OCI-LY1 (cell line): ENCODE data around the gene UQCC5.

Experiments
- H2AFZ ChIP-seq: fragments of 200-600 bp; sonication (generic), shearing (Covaris generic); 2 replicates; pipeline ENCODE4 v1.6.0; 2014; ENCODE audit warnings: antibody characterized with exemption, mild to moderate bottlenecking, low read length
- H3F3A ChIP-seq: fragments of 200-600 bp; sonication (generic), shearing (Covaris generic); 2 replicates; pipeline ENCODE4 v1.6.0; 2014; ENCODE audit warnings: mild to moderate bottlenecking, antibody characterized with exemption, low read length, moderate library complexity; ENCODE audit not compliant: insufficient read depth
- H3K27ac ChIP-seq: fragments of 200-600 bp; sonication (generic); 2 replicates; pipeline ENCODE4 v1.5.1; 2014; ENCODE audit warnings: low read length, mixed run types, mild to moderate bottlenecking, low read depth; ENCODE audit not compliant: poor library complexity, severe bottlenecking
- H3K27me3 ChIP-seq: fragments of 200-600 bp; sonication (generic); 2 replicates; pipeline ENCODE4 v1.6.0; 2014; ENCODE audit warnings: antibody characterized with exemption, mild to moderate bottlenecking, low read length, moderate library complexity; ENCODE audit not compliant: insufficient read depth
- H3K36me3 ChIP-seq: fragments of 200-600 bp; sonication (generic); 2 replicates; pipeline ENCODE4 v1.6.1; 2014; ENCODE audit warnings: mild to moderate bottlenecking, antibody characterized with exemption, low read length, moderate library complexity, mixed read lengths; ENCODE audit not compliant: insufficient read depth
- H3K4me1 ChIP-seq: fragments of 200-600 bp; sonication (generic); 2 replicates; pipeline ENCODE4 v1.5.1; 2014; ENCODE audit warnings: mild to moderate bottlenecking, low read length, moderate library complexity; ENCODE audit not compliant: insufficient read depth, severe bottlenecking
- H3K4me2 ChIP-seq: fragments of 200-600 bp; sonication (generic), shearing (Covaris generic); 2 replicates; pipeline ENCODE4 v1.6.1; 2014; ENCODE audit warnings: low read length
- H3K4me3 ChIP-seq: fragments of 200-600 bp; sonication (generic); 2 replicates; pipeline ENCODE4 v1.5.1; 2014; ENCODE audit warnings: low read length, low read depth, mild to moderate bottlenecking, mixed read lengths; ENCODE audit not compliant: poor library complexity, severe bottlenecking
- H3K79me2 ChIP-seq: fragments of 200-600 bp; shearing (Covaris generic); 2 replicates; pipeline ENCODE4 v1.6.1; 2016; ENCODE audit warnings: mixed run types, low read length, mixed read lengths; ENCODE audit not compliant: insufficient read depth
- H3K9ac ChIP-seq: fragments of 200-600 bp; sonication (generic), shearing (Covaris generic); 2 replicates; pipeline ENCODE4 v1.6.1; 2014; ENCODE audit warnings: mild to moderate bottlenecking, low read length, mixed read lengths
- H3K9me2 ChIP-seq: fragments of 200-600 bp; sonication (generic), shearing (Covaris generic); 2 replicates; pipeline ENCODE4 v1.6.1; 2014; ENCODE audit warnings: low read depth, mild to moderate bottlenecking, low read length, mixed read lengths
- H3K9me3 ChIP-seq: fragments of 200-600 bp; shearing (Covaris generic); 2 replicates; pipeline ENCODE4 v1.6.1; 2014; ENCODE audit warnings: low read length, mixed read lengths
- H4K20me1 ChIP-seq: fragments of 200-600 bp; sonication (generic), shearing (Covaris generic); 2 replicates; pipeline ENCODE4 v1.6.0; 2016; ENCODE audit warnings: mild to moderate bottlenecking, low read length; ENCODE audit not compliant: insufficient read depth
- CTCF ChIP-seq: fragments of 200-600 bp; sonication (generic), shearing (Covaris generic); IDR thresholded peaks from 2 replicates; pipeline ENCODE4 v1.5.1; 2017; ENCODE audit warnings: mild to moderate bottlenecking, antibody characterized with exemption, low read length, moderate library complexity, mixed read lengths
- EZH2 ChIP-seq: fragments of 200-600 bp; sonication (generic), shearing (Covaris generic); IDR thresholded peaks from 2 replicates; pipeline ENCODE4 v1.8.0; 2017; ENCODE audit warnings: borderline replicate concordance, mixed run types, mild to moderate bottlenecking, antibody characterized with exemption, low read length, moderate library complexity, mixed read lengths

Gene UQCC5

DNA sequence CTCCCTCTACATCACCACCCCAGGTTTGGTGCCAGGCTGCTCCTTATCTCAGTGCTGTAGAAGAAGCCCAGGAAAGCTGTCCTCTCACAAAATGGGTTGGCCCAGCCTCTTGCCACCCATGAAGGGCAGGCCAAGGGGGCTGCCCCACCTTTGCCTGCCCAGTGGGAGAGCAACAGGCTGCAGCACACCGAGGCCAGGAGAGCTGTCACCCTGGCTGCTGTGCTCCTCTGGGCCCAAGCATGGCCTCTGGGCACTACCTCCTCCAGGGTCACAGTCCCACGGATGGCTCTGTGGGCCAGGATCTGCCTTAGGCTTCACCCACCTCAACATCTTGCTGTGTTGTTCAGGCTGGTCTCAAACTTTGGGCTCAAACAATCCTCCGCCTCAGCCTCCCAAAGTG, 47.7 kb upstream of the UQCC5 start:
- Histone ChIP-seq H3K4me1 (no peaks in the 10 kb centered on the region), H3K79me2 (no peaks in the 10 kb centered on the region), H3K4me2 (no peak overlapping the region), H2AFZ (no peak overlapping the region), H3K9me2 (no peaks in the 10 kb centered on the region), H3K36me3 (peaks cover 70% of the 10 kb centered on the region; the same call in 1 of the 2 replicates), H3K27ac (no peak overlapping the region), H3F3A (no peaks in the 10 kb centered on the region), H3K4me3 (no peak overlapping the region), H3K27me3 (no peaks in the 10 kb centered on the region), H4K20me1 (no peaks in the 10 kb centered on the region), H3K9me3 (no peaks in the 10 kb centered on the region), H3K9ac (no peak overlapping the region)
- no peak for TF ChIP-seq EZH2
- no peak for TF ChIP-seq CTCF

DNA sequence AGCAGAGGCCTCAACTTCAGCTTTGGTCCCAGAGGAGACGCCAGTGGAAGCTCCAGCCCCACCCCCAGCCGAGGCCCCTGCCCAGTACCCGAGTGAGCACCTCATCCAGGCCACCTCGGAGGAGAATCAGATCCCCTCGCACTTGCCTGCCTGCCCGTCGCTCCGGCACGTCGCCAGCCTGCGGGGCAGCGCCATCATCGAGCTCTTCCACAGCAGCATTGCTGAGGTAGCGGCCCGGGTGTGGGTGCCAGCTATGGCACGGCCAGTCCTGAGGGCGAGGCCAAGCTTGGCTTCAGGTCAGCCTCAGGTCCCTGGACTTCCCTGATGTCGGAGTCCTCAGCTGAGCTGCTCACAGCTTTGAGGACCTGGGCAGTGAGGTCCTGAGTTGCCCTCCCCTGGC, 47.0 kb upstream of the UQCC5 start:
- no peak overlapping the region for H3K4me2 ChIP-seq

DNA sequence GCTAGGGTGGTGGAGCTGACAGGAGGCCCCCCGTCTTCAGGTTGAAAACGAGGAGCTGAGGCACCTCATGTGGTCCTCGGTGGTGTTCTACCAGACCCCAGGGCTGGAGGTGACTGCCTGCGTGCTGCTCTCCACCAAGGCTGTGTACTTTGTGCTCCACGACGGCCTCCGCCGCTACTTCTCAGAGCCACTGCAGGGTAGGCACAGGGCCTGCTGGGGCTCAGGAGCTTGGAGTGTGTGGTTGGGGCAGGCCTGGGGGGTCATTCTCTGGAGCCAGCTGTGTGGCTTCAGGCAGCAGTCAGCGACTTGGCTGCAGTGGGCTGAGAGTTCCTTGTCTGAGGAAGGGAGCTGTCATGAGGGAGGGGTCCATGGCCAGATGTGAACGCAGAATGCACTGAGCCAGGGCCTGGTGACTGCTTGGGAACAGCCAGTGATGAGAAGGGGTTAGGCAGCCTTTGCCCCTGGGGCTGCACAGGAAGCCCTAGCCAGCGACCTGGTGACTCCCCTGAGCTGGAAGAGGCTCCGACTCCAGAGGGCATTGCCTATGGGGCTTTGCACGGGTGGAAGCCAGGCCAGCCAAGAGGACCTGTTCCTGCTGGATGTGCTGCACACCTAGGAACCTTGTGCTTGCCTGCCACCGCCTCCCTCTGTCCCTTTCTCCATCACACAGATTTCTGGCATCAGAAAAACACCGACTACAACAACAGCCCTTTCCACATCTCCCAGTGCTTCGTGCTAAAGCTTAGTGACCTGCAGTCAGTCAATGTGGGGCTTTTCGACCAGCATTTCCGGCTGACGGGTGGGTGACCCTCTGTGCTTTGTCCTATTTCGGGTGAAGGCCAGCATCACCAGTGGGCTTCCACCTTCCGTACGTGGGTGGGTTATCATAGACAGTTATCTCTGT, 46.1 kb upstream of the UQCC5 start:
- Histone ChIP-seq H3K9me3 (no peaks in the 10 kb centered on the region), H3F3A (no peaks in the 10 kb centered on the region), H3K4me2 (no peak overlapping the region), H4K20me1 (no peaks in the 10 kb centered on the region), H3K79me2 (no peaks in the 10 kb centered on the region), H2AFZ (no peak overlapping the region), H3K27ac (no peak overlapping the region), H3K27me3 (no peaks in the 10 kb centered on the region), H3K36me3 (peaks cover 70% of the 10 kb centered on the region; the same call in 1 of the 2 replicates), H3K9me2 (no peaks in the 10 kb centered on the region), H3K4me1 (no peaks in the 10 kb centered on the region), H3K4me3 (no peak overlapping the region), H3K9ac (no peak overlapping the region)
- no peak for TF ChIP-seq EZH2
- TF ChIP-seq CTCF: no peak

More for the DNA sequence above, 47.0 kb upstream of the UQCC5 start:
- H3K27ac ChIP-seq: no peak overlapping the region
- TF ChIP-seq CTCF: no peak
- no peak for TF ChIP-seq EZH2
- H3K4me1 ChIP-seq: no peaks in the 10 kb centered on the region
- no peak overlapping the region for H3K9ac ChIP-seq
- no peaks in the 10 kb centered on the region for H3K79me2 ChIP-seq
- no peaks in the 10 kb centered on the region for H3F3A ChIP-seq
- H3K27me3 ChIP-seq: no peaks in the 10 kb centered on the region
- H2AFZ ChIP-seq: no peak overlapping the region
- H3K9me2 ChIP-seq: no peaks in the 10 kb centered on the region
- H3K9me3 ChIP-seq: no peaks in the 10 kb centered on the region
- peaks cover 70% of the 10 kb centered on the region; the same call in 1 of the 2 replicates for H3K36me3 ChIP-seq
- no peaks in the 10 kb centered on the region for H4K20me1 ChIP-seq
- no peak overlapping the region for H3K4me3 ChIP-seq
